GM18861 (cell line): Measurements from ENCODE around the gene CLDN34.

Experiments used
- ATAC-seq: cut with Tn5 transposase; IDR thresholded peaks from one replicate; pipeline ENCODE4 v1.9.1; 2021; ENCODE audit not compliant: unreplicated experiment

Gene CLDN34

DNA sequence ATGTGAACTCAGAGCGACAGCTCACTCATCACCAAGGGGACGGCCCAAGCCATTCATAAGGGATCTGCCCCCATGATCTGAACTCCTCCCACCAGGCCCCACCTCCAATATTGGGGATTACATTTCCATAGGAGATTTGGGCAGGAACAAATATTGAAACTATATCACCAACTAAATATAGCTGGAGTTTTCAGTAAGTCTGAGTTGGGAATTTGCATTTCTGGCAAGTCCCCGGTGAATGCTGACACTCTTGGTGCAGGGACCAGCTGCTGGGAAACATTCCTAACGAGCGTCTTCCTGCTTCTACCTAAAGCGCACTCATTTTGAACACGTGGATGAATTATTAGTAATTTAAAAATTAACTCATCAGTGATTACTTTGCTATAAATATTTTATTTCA is 13.2 kb downstream of the CLDN34 start:
- no peak for ATAC-seq

DNA sequence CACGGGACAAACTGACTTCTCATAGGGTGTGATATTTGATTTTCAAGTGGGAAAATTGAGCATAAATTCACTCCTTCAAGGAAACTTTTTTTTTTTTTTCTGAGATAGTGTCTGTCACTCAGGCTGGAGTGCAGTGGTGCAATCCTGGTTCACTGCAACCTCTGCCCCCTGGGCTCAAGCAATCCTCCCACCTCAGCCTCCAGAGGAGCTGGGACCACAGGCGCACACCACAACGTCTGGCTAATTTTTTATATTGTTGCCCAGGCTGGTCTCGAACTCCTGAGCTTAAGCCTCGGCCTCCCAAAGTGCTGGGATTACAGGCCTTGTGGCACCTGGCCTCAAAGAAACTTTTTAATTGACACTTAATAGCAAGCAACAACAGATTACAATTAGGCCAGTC is 13.8 kb downstream of the CLDN34 start:
- no peak for ATAC-seq

DNA sequence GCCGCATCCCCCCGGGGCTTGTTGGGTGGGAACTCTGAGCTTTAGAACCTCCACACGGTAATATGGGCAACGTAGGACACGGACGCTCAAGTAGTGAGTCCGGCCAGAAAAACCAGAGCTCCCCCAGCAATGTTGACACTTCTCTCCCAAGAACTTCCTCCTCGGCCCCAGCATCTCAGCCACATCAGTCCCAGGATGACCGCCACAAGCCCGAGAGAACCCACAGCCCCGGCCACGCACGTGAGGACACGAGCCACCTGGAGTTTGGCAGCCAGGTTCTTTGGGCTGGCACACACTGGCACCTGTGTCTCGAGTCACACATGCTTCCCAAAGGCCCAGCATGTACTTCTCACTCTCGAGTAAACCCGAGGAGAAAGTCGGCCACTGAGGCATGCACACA is 16.3 kb downstream of the CLDN34 start:
- no peak for ATAC-seq

DNA sequence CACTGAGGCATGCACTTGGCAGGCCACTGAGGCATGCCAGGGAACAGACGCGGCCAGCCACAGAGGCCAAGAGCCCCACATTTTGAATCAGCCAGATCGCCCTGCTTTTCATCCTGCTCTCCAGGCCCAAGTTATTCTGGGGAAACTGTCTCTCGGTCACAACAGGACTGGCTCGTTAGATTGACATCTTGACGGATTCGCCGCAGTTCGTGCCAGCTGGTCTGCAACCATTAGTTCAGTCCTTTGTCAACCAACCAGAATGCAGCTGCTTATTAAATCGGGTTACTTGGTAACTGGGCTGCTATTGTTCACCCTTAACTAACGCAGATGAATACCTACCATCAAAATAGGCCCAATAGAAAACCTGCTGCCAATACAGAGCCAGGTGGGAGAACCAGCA is 16.7 kb downstream of the CLDN34 start:
- ATAC-seq: no peak

DNA sequence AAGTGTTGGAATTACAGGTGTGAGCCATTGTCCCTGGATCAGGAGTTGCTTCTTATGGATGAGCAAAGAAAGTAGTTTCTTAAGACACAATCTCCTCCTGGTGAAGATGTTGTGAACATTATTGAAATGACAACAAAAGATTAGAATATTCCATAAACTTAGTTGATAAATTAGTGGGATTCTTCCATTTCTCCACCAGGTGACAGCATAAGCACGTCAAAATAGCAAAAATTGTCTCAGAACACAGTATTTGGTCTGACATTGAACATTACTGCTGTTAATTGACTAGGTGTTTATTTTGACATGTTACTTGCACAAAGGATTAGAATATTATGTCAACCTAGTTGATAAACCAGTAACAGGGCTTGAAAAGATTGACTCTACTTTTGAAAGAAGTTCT is 21.6 kb downstream of the CLDN34 start:
- no peak for ATAC-seq

DNA sequence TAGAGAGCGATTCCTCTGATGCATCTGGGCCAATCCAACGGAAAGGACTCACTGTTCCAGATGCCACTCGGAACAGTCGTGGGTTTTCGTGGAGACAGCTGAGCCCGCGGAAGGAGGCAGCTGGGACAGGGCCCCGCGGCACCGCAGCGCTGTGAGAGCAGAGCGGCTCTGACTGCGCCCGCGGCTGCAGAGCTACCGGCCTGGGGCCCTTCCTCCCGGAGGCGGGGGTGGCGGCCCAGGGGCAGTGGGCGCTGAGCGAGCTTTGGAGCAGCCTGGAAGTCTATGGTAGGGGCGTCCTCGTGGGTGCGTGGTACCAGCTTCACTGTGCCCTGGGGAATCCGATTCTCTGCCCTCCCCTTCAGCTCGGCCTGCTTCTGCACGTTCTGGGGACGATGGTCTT is 24.9 kb downstream of the CLDN34 start:
- ATAC-seq: no peak

DNA sequence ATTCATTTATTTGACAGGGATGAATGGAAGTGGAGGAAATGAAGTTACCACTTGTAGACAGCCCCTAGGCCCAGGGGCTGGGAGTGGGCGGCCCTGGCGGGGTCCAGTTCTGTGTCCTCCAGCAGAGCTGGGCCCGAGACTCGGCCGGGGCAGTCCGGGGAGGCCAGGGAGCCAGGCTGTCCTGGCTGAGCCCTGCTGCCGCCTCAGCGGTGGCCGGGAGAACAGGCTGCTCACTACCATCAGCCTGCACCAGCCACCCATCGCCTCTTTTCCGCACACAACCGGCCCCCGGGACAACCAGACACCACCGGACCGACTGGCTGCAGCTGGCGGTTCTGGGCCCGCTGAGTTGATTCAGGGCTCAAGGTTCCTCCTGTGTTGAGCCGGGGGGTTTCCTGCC is 25.6 kb downstream of the CLDN34 start:
- ATAC-seq: no peak

DNA sequence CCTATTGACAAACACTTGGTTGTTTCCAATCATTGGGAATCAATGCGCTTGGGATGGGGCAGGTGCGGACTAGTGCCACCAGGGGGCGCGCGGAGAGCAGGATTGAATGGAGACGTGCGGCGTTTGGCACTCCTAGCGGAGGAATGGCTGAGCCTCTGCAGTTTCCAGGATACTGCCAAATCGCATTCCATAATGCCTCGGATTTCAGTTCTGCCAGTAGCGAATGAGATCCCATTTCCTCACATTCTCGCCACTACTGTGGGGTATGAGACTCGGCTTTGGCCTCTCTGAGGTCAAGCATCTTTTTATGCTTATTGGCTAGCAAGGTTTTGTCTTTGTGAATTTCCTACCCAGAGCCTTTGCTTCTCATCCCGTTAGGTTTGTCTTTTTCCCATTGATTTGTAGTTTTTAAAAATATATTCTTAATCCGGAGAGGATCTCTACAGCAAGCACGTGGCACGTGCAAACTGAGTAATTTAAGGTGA is 28.7 kb downstream of the CLDN34 start:
- peak; percentile 64 for ATAC-seq

DNA sequence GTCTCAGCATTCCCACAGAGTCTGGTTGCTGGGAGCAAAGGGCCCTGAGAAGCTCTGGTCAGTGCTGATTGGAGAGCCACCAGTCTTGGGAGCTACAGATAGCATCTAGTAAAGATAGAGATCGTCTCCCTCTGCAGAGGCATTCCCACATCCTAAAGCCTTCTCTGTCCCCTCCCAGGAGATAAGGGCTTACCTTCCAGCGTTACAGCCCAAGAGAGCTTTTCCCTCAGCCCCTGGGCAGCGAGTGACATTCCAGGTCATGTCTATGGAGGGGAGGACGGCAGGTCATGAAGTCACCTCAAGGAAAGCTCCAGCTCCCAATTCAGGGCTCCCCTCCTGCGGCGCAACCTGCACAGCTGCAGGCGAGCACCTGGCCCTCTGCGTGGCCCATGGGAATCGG is 29.9 kb downstream of the CLDN34 start:
- ATAC-seq: no peak

DNA sequence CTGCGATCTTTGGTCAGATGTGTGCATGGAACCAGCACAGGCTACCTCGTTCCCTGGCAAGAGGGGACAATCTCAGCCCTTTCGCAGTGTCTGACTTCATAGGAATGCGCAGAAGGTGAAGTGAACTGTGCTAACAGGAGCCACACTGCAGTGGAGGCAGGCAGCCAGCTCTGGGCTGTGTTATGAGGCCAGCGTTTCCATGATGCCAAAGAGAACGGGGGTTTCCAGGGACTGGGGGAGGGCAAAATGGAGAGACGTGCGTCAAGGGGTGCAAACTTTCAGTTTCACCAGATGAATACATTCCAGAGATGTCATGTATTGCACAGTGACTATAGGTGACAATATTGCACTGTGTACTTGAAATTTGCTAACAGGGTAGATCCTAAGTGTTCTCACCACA is 30.4 kb downstream of the CLDN34 start:
- no peak for ATAC-seq

DNA sequence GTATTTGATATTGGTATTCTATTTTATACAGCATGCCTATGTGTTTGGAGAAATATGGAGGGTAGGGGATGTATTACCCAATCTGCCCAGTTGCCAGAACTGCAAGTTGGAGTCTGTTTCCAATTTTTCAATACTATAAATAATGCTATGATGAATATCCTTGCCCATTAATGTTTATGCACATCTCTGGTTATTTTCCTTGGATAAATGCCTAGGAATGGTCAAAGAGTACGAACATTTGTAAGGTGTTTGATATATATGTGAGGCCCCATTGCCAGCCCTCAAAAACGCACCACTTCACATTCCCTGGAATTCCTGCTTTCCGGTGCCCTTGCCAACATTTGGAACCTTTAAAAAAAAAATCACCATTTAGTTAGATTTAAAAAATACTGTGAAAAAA is 34.3 kb downstream of the CLDN34 start:
- no peak for ATAC-seq

DNA sequence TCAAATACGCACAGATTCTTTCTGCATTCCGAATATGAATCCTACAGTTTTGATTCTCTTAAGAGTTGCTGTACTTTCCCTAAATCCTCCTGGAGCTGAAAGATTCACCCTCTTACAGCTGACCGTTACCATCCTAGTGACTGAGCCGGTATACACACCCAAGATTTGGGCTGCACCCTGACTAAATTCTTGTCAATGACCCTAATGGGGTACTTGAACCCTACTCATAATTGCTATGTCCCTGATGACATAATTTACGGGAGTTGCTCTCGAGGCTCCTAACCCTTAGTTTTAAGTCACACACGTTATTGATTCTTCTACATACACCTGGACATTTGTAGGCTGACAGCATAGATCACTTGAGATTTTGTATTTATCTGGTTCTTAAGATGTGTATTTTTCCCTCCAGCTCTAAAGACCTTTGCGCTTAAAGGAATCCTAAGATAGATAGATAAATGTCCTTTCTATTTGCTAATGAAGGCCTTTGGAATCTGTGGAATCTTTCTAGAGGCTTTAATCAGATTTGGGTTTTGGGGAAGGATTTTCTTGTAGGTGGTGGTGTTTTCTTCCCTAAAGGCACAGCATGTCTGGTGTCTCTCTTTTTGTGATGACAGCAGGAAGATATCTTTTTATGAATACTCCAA is 37.8 kb downstream of the CLDN34 start:
- ATAC-seq: no peak

DNA sequence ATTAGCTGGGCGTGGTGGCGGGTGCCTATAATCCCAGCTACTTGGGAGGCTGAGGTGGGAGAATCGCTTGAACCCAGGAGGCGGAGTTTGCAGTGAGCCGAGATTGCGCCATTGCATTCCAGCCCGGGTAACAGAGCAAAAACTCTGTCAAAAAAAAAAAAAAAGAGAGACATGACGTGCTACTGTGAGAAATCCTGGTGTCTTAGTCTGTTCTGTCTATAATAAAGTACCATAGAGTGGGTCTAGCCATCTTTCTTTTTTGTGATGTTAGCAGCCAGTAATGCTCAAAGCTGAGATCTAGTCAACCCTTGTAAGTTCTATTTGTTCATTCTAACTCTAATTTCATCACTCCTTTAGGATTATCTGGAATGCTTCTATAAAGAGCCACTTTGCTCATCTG is 38.9 kb downstream of the CLDN34 start:
- no peak for ATAC-seq

DNA sequence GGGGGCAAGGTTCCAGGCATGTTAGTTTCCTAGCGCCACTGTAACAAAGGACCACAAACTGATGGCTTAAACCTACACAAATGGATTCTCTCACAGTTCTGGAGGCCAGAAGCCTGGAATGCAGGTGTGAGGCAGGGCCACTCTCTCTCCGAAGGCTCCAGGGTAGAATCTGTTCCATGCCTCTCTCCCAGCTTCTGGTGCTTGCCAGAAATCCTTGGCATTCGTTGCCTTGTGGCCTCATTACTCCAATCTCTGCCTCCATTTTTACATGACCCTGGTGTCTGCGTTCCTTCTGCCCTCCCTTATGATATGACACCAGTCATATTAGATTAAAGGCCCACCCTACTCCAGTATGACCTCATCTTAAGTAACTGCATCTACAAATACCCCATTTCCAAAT is 39.6 kb downstream of the CLDN34 start:
- no peak for ATAC-seq

DNA sequence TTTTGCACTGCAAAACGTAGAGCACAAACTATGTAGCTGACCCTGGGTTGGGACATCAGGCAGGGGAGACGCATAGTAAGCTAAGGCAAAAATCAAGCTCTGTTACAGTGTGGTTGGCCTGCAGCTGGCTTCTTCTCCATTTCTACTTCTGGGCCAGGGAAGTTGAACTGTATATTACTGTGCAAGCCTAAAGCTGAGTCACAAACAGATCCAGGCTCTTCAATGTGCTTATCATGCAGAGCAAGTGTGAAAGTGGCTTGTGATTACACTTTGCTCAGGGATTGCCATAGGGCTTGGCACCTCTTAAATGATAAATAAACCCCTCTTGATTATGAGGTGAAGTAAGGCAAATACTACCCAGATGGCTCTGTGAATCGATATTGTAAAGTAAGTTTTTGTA is 40.5 kb downstream of the CLDN34 start:
- ATAC-seq: no peak

DNA sequence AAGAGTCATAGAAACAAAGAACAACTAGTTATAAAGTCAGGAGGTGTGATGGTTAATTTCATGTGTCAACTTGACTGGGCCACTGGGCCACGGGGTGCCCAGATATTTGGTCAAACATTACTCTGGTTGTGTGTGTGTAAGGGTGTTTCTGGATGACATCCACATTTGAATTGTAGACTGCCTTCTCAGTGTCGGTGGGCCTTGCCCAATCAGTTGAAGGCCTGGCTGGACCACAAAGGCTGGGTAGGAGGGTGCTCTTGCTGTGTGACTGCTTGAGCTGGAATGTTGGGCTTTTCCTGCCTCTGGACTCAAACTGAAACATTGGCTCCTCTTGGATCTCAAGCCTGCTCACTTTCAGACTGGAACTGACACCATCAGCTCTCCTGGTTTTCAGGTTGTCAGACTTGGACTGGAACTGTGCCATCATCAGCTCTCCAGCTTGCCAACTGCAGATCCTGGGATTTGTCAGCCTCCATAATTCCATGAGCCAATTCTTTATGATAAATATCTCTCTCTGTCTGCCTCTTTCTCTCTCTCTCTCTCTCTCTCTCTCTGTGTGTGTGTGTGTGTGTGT is 41.4 kb downstream of the CLDN34 start:
- ATAC-seq: no peak

DNA sequence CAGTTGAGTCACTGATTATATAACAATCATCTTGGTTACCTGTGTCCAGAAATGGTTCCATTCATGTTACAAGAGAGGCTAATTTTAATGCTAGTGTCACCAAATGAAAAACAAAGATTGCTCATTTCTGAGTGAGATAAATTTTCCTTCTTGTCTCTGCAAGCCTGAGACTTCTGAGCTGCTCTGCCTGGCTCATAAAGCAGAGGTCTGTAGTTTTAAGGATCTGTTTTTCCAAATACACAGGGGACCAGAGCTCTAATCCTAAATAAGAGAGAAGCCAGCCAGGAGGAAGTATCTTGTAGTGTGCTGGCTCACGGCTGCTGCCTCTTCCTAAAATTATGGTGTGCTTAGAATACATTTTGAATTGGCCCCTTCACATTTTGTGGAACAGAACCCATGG is 42.6 kb downstream of the CLDN34 start:
- no peak for ATAC-seq

DNA sequence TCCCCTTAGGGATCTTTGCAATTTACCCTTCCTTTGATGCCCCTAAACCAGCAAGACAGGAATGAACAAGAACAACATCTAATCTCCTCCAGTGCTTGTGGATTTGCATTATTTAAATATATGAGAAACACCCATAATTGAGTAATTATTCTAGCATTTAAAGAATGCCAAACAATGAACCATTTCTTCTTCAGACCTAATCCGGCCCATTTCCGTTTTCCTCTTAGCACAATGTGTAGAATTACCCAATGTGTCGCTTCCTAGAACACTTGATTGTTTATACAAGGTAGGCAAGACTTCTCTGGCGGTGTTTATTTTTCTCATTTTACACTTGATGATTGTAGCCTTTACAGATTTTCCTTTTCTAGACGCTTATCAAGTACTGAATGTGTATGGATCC is 43.5 kb downstream of the CLDN34 start:
- no peak for ATAC-seq

DNA sequence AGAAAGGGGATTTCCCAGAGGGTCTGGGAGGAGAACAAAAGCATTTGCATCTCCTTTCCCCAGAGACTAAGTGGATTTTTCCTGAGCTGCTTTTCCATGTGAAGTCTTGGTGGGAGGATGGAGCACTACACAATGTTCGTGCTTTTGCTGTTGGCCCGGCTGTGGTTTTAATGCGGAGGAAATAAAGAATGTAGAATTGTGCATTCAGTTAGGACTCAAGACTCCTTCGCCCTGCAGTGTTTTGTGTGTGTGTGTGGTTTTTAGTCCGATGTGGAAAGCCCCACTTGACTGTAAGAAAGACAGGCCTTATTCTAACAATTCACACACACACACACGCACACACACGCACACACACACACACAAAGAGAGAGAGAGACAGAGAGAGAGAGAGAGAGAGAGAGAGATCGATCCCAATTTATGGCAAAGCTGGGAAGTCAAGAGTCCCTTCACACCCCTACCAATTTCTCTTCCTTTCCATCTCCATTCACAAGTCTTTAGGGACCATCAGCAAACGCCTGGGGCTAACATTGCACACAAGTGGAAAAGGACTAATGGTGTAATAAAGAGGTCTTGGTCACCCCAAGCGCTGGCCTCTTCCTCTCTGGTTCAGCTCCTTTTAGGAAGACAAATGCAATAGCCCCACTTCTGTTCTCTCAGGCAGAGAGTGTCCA is 44.2 kb downstream of the CLDN34 start:
- no peak for ATAC-seq

DNA sequence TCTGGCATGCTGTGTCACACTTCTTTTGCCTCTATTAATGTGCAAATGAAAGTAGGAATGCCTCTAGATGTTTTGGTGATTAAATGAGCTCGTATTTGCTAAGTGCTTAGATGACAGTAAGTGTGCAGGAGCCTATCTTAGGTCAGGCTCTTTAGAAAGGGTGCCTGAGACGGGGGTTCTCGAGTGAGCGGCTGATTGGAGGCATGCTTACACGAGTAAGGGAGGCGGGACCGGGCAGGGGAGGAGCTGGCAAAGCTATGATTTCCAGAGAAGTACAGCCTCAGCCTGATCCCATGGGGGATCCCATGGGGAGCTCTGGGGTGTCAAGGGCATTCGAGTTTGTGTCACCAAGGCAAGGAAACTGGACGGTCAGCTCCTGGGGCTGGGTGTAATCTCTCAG is 44.8 kb downstream of the CLDN34 start:
- ATAC-seq: no peak

DNA sequence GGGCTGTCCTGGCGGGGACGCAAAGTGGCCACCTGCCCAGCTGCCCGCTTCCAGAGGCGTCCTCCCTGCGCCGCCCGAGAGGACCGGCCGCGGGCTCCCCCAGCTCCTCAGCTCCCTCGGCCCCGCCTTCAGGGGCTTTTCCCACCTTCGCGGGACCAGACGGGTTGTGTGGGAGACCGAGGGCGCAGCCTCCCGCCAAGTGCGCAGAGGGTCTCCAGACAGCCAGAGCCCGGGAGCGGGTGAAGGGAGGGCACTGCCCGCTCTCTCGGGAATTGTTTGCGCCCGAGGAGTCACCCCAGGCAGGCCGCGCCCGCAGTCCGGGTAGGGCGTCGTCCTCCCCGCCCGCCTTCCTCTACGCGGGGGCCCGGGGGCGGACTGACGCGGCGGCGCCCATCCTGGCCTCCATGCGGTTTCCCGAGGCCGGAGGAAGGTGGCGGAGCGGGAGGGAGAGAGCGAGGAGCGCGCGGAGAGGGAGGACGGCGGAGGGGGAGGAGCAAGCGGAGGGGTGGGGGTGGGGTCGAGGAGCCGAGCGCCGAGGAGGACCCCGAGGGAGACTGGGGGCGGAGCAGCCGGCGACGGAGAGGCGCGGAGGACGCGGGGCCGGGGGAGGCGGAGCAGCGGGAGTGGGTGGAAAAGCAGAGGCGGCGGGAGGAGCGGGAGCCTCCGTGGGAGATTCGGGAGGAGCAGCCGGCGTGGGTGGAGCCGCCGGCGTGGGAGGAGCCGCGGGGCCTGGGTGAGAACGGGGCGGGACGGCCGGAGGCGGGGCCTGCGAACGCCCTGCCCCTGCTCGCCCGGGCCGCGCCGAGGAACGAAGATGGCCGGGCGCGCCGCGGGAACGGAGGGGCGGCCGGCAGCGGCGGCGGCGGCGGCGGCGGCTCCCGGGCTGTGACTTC is 47.5 kb downstream of the CLDN34 start:
- peak; percentile 44 for ATAC-seq

DNA sequence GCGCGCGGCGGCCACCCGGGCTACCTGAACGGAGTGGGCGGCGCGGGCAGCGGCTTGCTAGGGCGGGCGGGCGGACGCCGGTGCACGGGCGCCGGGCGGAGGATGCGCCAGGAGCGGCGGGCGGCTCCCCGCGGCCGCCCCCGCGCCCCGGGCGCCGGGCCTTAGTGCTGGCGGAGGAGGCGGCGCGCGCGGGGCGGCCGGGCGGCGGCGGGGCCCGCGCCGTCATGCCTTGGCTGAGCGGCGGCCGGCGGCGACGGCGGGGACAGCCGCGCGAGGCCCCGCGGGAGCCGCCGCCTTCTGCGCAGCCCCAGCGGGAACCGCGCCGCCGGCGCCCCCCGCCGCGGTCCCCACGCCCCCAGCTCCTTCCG is 48.2 kb downstream of the CLDN34 start:
- no peak for ATAC-seq
